KMS-11 (cell line): ENCODE results near the gene EEFSEC.

Source experiments
- H2AFZ ChIP-seq: fragments of 200-600 bp; sonication (generic); 2 replicates; pipeline ENCODE4 v1.6.1; 2016; ENCODE audit warnings: antibody characterized with exemption, mixed run types, low read depth
- H3K27ac ChIP-seq: fragments of 200-600 bp; sonication (generic); 2 replicates; pipeline ENCODE4 v1.6.1; 2016; ENCODE audit warnings: mild to moderate bottlenecking, mixed run types
- H3K27me3 ChIP-seq: fragments of 200-600 bp; sonication (generic); 2 replicates; pipeline ENCODE4 v1.6.1; 2017; ENCODE audit warnings: mild to moderate bottlenecking, low read depth, mixed run types, moderate library complexity; ENCODE audit not compliant: insufficient read depth
- H3K36me3 ChIP-seq: fragments of 200-600 bp; sonication (generic); 2 replicates; pipeline ENCODE4 v1.6.1; 2017; ENCODE audit warnings: mild to moderate bottlenecking, mixed run types; ENCODE audit not compliant: insufficient read depth
- H3K4me1 ChIP-seq: fragments of 200-600 bp; sonication (generic); 2 replicates; pipeline ENCODE4 v1.6.1; 2016; ENCODE audit warnings: mild to moderate bottlenecking, low read depth, mixed run types; ENCODE audit not compliant: poor library complexity, severe bottlenecking
- H3K4me2 ChIP-seq: fragments of 200-600 bp; sonication (generic); 2 replicates; pipeline ENCODE4 v1.7.0; 2016; ENCODE audit warnings: mild to moderate bottlenecking, mixed run types
- H3K4me3 ChIP-seq: fragments of 200-600 bp; sonication (generic); IDR thresholded peaks from 2 replicates; pipeline ENCODE4 v1.6.1; 2017; ENCODE audit warnings: low read depth, low read length, mixed read lengths; ENCODE audit not compliant: insufficient read depth
- H3K79me2 ChIP-seq: fragments of 200-600 bp; sonication (generic); 2 replicates; pipeline ENCODE4 v1.6.1; 2016; ENCODE audit warnings: low read depth, mixed run types; ENCODE audit not compliant: insufficient read depth
- H3K9ac ChIP-seq: fragments of 200-600 bp; sonication (generic); 2 replicates; pipeline ENCODE4 v1.6.1; 2016; ENCODE audit warnings: mild to moderate bottlenecking, mixed run types
- H4K20me1 ChIP-seq: fragments of 200-600 bp; sonication (generic); 2 replicates; pipeline ENCODE4 v1.6.1; 2016; ENCODE audit warnings: mild to moderate bottlenecking, mixed run types; ENCODE audit not compliant: insufficient read depth
- CTCF ChIP-seq: fragments of 200-600 bp; sonication (generic); conservative IDR thresholded peaks from 2 replicates; pipeline ENCODE4 v1.6.1; 2017; ENCODE audit warnings: low read depth, mild to moderate bottlenecking, antibody characterized with exemption, low read length, moderate library complexity, mixed read lengths

The EEFSEC gene

GRCh38 chr3:128153156-128154041 is at the start of gene EEFSEC:
Gene EEFSEC, plus strand, starts transcription at chr3:128153481. Its CDS starts 27 bp downstream, at chr3:128153508.
- Histone ChIP-seq H2AFZ (peak within 1 kb of the TSS; percentile 93), H3K9ac (peak within 1 kb of the TSS; percentile 69), H3K4me3 (peak within 1 kb of the TSS; percentile 95), H3K79me2 (peaks cover 13% of the 10 kb centered on the region), H3K27ac (peak within 1 kb of the TSS; percentile 66), H3K4me2 (peak within 1 kb of the TSS; percentile 89), H3K4me1 (peaks cover 11% of the 10 kb centered on the region), H3K36me3 (no peaks in the 10 kb centered on the region), H3K27me3 (no peaks in the 10 kb centered on the region), H4K20me1 (no peaks in the 10 kb centered on the region)
- TF ChIP-seq CTCF = no peak

- H3K27me3 ChIP-seq = no peaks in the 10 kb centered on the region
- H3K4me1 ChIP-seq = no peaks in the 10 kb centered on the region
- H3K27ac ChIP-seq = no peak overlapping the region
- H3K9ac ChIP-seq = no peak overlapping the region
- no peaks in the 10 kb centered on the region for H4K20me1 ChIP-seq
- H3K4me2 ChIP-seq = no peak overlapping the region
- H3K79me2 ChIP-seq = peaks cover 29% of the 10 kb centered on the region; the same call in 1 of the 2 replicates
- H2AFZ ChIP-seq = no peak overlapping the region
- H3K4me3 ChIP-seq = no peak overlapping the region
- TF ChIP-seq CTCF = no peak
- peaks cover 7% of the 10 kb centered on the region; the same call in 1 of the 2 replicates for H3K36me3 ChIP-seq
These were observed 45.4 kb upstream of the EEFSEC start for GRCh38 chr3:128107834-128108233.

- TF ChIP-seq CTCF = no peak
- H2AFZ ChIP-seq = no peak overlapping the region
- H3K4me2 ChIP-seq = no peak overlapping the region
- H3K4me3 ChIP-seq = no peak overlapping the region
- no peaks in the 10 kb centered on the region; the same call in none of the 2 replicates for H3K36me3 ChIP-seq
- H3K9ac ChIP-seq = no peak overlapping the region
- no peak overlapping the region for H3K27ac ChIP-seq
- no peaks in the 10 kb centered on the region for H3K27me3 ChIP-seq
- peaks cover 57% of the 10 kb centered on the region; the same call in 1 of the 2 replicates for H3K79me2 ChIP-seq
- H3K4me1 ChIP-seq = peaks cover 33% of the 10 kb centered on the region
- no peaks in the 10 kb centered on the region; the same call in 1 of the 2 replicates for H4K20me1 ChIP-seq
These were observed 42.1 kb upstream of the EEFSEC start for GRCh38 chr3:128111147-128111546.

GRCh38 chr3:128112357-128112968 is 40.8 kb upstream of the EEFSEC start:
- Histone ChIP-seq H3K27ac (no peak overlapping the region), H2AFZ (no peak overlapping the region), H3K27me3 (no peaks in the 10 kb centered on the region), H3K4me1 (peaks cover 34% of the 10 kb centered on the region), H4K20me1 (no peaks in the 10 kb centered on the region; the same call in 1 of the 2 replicates), H3K9ac (no peak overlapping the region), H3K36me3 (no peaks in the 10 kb centered on the region; the same call in none of the 2 replicates), H3K4me2 (no peak overlapping the region), H3K4me3 (no peak overlapping the region), H3K79me2 (peaks cover 59% of the 10 kb centered on the region; the same call in 1 of the 2 replicates)
- no peak for TF ChIP-seq CTCF
